GM21529 (cell line): ENCODE data around the gene PPP1R27.

ENCODE experiments used
- ATAC-seq: cut with Tn5 transposase; IDR thresholded peaks from one replicate; pipeline ENCODE4 v1.9.1; 2021; ENCODE audit not compliant: unreplicated experiment

The PPP1R27 gene

DNA sequence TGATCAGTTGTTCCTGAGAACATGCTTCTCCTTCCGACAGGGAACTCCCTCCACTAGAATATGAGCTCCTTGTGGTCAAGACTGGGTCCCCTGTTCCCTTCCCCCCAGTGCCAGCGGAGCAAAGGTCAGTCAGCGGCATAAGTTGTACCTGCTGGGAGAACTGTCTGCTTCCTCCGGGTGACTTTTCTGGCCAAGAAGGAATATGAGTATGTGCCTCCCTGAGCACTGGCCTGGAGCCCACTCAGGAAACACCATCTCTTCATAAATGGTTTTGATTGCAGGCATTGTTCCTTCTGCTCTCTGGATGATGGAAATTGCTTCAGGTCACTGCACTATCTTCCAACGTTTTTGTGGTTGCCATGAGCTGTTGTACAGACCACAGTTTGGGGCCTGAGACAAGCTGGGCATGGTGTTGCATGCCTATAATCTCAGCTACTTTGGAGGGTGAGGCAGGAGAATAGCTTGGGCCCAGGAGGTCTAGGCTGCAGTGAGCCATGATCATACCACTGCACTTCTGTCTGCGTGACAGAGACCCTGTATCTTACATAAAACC, 28.3 kb upstream of the PPP1R27 start:
- ATAC-seq, result no peak

DNA sequence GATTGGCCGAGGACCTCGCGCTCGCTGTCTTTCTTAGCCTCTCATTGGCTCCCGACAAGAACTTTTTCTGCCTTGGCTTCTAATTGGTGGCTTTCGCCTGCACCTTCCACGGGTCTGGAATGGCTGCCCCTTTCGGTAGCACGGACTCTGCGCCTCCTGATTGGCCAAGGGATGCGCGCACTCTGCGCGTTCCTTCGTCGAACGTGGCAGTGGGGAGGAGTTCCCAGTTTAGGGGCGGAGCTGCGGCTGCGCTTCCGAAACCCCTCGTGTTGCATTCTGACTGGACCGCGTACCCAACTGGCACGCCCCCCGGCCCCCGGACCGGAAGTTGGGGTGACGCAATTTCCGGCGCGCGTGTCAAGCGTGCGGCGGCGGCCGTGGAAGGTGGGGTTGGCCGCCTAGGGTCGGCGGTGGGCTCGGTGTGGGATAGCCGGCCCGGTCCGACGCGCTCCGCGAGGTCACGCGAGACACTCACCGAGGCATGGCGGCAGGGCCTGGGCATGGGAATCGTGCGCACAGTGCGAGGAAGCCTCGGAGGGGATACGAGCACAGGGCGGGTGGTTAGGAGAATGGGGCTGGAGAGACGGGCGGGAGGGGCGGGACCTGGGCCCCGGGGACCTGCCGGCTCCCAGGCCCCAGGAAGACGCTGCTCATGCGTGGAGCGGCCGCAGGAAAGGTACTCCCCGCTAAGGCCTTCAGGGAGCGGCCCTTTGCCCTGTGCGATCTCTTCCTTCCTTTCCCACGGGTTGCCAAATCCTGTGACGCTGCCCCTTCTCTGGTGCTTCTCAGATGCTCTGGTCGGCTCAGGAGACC, 26.1 kb upstream of the PPP1R27 start:
- ATAC-seq, result peak; percentile 75

DNA sequence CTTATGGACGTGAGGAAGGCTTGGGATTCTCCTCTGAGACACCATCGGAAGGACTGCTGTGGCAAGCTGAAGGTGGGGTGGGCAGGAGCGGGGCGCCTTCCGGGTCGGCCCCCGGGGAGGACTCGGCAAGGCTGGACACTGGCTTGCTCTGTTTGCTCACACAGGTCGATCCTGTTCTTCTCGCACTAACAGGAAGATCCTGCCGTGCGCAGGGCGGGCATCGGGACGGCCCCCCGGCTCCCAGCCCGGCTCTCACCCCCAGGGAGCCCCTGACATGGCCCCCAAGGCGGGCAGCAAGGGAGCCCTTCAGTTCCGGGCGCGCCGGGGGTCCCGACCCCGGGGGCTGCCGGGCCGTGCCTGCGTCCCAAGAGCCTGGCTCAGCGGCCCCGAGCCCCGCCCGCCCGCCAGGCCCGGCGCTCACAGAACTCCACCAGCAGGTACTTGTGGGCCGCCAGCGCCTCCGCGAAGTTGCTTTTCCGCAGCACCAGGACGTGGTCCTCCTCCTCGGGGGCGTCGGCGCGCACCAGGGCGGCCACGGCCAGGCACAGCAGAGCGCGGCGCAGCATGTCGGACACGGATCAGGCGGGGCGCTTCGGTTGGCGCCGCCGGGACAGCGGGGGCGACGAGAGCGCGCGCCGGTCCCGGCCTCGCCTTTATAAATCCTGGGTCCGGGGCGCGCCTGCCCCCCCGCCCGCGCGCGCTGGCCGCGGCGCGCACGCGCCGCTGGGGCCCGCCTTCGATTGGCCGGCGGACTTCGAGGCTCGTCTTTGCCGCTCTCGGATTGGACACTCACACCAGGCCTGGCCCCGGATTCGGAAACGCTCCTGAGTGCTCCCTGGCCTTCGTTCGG, 25.3 kb upstream of the PPP1R27 start, which contains the start of gene P4HB:
TSS of gene P4HB (minus strand) at position 630 of the 850 bp plus-strand sequence. CDS start at position 566, 64 bp downstream.
- ATAC-seq, result peak; percentile 2

DNA sequence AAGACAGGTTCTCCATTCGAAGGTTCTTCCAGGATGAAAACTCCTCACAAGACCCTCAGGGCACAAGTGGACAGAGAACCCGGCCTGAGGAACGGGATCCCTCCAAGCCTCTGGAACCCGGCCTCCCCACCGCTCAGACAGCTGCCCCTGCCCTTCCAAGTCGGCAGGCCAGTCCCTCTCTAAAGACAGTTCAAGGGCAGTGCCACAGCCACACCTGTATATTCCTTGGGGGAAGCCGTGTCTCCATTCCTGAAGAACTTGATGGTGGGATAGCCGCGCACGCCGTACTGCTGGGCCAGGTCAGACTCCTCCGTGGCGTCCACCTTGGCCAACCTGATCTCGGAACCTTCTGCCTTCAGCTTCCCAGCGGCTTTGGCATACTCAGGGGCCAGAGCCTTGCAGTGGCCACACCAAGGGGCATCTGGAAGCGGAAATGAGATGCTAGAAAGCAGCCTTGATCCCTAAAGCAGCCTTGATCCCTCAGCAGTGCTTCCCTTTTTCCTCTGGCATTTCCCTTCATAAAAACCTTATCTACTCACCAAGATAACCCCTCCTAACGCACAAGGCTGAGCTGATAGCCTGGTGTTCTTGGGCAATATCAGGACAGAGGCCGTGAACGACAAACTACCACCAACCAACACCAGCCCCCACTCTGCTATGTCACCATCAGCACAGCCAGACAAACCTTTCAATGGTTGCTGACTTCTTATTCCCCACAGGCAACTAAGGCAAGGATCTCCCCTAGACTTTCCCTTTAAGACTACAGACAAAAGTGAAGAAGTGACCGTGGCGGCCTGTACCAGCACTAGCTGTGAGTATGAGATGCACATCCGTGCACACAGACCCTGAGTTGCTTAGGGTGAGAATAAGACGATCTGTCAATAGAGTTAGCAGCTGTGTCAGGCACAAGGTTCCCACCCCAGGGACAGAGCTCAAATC, 24.4 kb upstream of the PPP1R27 start:
- ATAC-seq, result no peak

DNA sequence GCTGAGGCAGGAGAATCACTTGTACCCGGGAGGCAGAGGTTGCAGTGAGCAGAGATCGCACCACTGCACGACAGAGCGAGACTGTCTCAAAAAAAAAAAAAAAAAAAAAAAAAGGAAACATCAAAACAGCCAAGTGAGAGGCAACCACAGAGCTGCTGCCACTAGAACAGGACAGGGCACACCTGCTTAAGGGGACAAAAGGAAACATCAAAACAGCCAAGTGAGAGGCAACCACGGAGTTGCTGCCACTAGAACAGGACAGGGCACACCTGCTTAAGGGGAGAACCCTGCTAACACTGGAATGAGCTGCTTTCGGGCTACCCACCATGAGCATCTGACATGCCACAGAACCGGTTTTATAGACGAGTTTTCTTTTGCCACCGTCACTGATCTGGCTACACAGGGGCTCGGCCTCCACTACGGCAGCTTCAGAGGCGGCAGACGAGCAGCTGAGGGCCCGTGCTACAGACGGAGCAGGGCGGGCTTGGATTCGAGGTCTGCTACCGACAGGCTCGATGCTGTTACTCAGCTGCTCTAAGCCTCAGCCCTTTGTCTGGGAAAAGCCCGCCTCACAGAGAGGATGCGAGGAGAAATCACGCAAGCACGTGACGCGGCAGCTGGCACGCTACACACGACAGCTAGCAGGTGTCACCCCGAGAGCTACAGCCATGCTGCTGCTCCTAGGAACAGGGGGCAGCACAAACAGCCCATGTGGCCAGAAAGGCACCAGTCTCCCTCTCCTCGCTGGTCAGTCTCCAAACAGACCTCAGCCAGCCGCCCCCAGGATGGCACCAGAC, 23.5 kb upstream of the PPP1R27 start:
- no peak for ATAC-seq

DNA sequence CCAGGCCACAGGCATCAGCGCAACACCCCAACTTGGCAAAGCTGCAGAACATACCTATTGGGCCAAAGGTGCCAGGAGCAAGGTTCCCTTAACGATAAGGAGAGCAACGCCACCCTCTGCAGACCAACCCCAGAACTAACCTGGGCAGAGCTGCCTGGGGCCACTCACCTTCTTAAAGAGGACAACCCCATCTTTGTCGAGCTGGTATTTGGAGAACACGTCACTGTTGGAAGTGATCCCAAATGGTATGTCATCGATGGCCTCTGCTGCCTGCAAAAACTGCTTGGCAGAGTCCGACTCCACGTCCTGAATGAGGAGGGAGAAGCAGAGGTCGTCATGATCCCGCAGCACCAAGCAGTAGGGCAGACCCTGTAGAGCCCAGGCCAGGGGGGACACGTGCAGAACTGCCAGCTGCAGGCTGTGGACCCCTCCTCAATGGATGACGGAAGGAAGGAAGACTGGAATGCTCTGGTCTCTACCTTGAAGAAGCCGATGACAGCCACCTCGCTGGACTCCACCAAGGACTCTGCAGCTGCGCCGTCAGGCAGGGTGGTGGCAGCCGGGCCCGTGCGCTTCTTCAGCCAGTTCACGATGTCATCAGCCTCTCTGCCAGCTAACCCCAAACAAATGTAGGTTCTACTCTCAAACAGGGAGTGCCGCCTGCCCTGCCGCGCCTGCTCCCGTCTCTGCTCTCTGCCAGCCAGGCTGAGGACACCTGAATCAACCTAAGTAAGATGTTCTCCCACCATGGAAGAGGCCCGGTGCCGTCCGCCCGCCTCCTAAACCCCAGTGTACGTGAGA, 20.3 kb upstream of the PPP1R27 start:
- ATAC-seq, result no peak

DNA sequence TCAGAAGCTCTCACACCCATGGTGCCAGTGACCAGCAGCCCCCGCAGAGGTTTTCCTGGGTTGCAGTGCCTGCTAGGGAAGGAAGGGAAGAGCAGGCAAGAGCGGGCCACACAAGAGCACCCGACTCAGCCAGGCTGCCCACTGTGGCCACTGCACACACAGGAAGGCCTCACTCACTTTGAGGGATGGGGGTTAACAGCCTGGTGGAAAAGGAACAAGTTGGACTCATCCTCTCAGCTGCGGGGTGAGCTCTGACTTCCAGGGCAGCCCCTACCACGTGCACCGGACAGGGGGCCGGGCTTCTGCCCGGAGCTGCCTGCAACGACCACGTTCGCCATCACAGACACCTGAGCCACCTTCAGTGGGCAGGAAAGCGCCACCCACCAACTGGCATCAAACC, 17.4 kb upstream of the PPP1R27 start:
- ATAC-seq, result no peak

DNA sequence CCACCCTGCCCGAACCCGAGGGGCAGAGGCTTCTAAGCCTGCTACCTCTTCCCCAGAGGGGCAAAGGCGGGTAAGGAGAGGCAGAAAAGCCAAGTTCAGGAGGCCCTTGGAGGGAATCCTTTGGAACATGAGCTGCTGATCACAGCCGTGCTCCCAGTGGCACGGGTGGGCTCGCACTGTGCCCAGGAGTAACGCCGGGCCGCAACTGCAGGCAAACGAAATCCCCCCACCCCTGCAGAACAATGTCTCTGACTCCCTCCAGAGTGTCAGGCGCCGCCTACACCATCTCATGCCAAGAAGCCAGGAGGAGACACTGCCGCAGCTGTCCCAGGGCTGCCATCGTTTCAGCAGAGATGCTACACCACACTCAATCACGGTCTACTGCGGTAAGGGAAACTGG, 16.6 kb upstream of the PPP1R27 start:
- no peak for ATAC-seq

DNA sequence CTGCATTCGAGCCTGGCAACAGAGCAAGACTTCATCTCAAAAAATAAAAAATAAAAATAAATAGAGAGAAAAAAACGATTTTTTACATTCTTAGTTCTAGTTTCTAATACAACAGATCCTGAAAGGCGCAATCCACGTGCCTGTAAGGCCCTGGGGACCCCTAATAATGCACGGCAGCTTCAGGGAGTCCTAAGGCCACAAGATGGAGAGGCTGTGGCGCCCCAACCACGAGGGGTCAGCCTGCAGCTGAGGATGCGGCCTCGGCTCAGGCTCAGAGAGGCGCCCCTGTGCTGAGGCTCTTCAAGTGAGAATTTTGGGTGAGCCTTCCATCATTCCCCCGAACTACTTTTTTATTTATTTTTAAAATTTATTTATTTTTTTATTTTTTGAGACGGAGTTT, 14.6 kb upstream of the PPP1R27 start:
- no peak for ATAC-seq

DNA sequence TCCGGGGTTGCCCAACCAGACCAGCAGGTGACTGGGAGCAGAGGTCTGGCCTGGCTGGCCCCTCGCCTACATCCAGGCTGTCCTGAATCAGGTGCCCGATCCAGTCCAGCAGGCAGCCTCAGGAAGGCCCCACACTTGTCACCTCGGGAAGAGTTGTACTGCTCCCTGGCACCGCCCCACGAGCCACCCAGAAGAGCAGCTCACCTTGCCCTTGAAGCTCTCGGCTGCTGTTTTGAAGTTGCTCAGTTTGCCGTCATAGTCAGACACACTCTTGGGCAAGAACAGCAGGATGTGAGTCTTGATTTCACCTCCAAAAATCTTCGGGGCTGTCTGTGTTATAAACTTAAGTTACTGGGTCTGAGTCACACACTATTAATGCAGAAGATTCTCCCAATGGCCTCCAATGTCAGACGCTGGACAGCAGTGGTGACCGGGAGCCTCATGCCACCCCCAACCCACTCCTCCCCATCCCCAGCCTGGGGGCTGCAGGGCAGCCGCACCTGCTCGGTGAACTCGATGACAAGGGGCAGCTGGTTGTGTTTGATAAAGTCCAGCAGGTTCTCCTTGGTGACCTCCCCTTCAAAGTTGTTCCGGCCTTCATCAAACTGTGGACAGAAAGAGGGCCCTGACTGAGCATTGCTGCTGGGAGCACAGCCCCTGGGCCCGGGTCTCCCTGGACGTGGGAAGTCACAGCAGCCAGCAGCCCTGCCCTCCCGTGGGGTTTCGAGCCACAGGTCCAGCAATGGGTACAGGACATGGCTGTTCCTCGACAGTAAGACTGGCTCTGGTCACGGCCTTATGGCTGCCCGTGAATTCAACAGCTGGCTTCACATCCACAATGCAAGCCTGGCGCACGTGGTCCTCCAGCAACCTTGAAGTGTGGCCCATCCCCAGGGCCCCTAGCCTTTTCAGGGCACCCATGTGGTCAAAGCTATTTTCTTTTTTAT, 12.2 kb upstream of the PPP1R27 start:
- ATAC-seq, result no peak

DNA sequence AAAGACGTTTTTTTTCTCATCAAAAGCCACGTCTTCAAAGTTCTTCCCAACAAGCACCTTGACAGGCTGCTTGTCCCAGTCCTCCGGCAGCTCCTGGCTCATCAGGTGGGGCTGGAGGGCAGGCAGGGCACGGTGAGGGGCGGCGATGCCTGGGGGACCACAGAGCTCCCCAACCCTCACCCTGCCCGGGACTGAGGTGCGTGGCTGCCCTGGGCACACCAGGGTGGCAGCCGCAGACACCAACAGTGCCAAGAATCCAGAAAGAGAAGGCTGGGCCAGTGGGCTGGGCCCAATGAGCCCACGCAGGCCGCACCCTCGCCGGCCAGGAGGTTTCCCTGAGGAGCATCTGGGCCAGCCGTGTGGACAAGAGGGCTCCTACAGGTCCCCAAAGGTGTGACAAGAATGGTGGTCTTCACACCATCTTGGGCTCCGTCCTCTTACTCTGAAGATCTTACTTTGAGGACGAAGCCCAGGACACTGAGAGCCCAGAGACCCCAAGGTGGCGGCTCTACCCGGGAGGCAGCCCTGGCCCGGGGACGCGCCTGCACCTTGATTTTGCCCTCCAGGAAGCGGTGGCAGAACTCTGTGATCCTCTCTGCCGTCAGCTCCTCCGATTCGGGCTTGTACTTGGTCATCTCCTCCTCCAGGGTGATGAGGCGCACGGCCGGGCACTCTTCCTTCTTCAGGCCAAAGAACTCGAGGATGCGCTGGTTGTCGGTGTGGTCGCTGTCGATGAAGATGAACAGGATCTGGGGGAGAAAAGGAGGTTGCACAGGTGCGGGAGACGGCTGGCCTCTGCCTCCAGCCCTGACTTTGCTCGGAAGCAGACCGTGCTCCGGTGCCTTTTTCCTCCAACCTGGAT, 11.3 kb upstream of the PPP1R27 start:
- ATAC-seq, result no peak

DNA sequence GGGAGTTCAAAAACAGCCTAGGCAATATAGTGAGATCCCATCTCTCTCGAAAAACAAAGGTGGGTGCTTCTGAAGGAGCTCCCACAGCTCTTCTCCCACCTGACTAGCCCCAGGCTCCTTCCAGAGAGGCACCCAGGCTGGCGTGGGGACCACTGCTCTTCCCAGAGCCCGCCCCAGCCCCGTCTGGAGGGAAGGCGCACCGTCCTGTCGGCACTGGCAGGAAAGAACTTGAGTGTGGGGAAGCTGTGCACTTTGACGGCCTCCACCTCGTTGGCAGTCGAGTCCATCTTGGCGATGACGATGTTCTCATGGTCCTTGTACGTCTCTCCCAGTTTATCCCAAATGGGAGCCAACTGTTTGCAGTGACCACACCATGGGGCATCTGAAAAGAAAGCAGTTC, 10.5 kb upstream of the PPP1R27 start:
- ATAC-seq, result no peak

DNA sequence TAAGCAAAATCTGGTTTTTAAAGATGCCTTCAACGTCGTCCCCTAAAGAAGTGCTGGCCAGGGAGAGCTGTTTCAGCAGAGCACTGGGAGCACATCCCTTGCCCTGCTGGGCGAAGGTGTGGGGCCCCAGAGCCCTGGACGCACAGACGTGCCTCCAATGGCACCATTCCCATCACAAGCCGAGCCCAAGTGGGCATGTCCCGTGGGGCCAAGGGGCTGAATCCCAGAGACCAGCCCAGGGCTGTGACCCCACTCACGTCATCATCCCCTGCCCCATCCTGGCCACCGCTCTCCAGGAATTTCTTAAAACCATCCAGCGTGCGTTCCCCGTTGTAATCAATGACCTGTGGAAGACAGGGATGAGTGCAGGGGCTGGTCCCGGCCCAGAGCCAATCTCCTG, 10.0 kb upstream of the PPP1R27 start:
- no peak for ATAC-seq

DNA sequence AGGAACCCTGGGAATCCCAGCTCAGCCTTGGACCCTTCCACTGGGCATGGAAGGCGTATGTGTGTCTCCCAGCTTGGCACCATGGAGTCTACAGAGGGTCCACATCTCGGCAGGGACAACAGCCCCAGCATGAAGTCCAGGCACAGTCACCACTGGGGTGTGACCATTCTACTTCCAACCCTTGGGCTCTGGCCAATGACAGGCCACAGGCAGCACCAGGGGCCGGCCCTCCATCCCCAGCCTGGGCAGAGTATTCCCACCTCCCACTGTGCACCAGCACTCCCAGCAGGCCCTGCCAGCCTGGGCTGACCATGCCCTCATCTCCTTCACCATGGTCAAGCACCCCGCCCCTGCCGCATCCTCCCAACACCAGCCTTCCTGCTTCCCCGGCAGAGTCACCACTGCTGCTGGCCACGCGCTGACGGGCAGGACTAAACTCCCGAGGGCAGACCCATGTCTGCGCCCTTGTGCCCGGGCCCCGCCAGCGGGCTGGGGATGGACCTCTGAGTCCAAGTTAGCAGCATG, 9.5 kb upstream of the PPP1R27 start:
- ATAC-seq, result no peak

DNA sequence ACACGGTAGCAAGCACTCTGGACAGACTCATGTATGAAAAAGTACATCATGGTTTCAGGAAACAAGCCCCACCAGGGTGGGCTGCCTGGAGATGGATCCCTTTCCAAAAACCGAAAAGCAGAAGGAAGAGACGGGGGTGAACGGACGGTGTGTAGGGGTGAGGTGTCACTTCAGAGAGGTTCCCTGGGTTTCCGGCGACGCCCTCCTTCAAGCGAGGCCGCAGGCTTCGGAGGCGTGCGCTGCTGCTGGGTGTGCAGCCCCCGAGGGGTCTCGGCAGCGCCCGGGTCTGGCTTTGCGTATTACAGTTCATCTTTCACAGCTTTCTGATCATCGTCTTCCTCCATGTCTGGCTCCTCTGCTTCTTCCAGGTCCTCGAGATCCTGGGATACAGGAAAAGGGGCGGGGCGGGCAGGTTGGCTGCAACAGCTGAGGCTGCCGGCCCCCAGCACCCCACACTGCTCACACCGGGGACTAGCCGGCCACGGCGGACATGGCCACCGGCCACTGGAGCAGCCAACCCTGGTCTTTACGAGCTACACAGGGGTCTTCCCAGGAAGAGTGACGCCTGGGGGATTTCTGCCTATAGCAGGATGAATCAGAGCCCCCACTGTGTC, 9.0 kb upstream of the PPP1R27 start:
- ATAC-seq, result no peak

DNA sequence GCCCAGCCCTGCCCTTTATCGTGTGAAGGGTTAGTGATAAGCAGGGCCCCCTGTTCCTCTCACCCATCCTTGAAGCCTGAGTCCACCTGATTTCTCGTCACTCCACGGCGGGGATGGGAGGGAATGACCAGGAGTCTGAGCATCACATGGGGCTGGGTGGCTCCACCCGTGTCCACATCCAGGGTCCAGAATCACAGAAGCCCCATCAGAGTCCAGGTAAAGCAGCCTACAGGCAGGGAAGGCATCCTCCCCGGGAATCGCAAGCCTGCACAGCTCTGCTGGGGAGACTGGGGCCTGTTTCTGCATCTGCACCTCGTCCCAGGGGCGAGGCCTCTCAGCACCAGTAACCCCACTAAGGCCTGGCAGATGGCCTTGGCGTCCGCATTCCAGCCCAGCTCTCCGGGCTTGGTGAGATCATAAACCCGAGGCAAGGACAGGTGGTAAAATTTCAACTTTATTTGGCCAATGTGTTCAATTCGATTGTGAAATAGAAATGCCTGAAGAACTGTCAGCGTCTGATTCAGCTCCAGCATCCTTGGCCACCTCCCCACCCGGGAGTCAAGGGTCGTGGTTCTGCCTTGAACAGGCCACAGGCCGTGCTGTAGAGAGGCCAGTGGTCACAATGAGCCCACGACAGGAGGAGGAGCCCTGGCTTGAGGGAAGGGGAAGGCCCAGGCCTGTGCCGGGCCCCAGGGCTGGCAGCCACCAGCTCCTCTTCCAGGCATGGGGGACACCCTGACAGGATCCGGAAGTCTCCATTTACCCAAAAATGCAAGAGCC, 8.1 kb upstream of the PPP1R27 start:
- ATAC-seq, result no peak
